ENCODE data around the gene SCN1A. TPM values are rescaled to one million over a fixed set of nuclear protein-coding genes. Genes with fewer than 3 reads are reported as not detected.

SCN1A gene
- total and polyA plus RNA-seq, 10 of the 15 experiments (the other 5 are each of a cell fraction or from before 2014, with no cell fraction given): not detected

DNA sequence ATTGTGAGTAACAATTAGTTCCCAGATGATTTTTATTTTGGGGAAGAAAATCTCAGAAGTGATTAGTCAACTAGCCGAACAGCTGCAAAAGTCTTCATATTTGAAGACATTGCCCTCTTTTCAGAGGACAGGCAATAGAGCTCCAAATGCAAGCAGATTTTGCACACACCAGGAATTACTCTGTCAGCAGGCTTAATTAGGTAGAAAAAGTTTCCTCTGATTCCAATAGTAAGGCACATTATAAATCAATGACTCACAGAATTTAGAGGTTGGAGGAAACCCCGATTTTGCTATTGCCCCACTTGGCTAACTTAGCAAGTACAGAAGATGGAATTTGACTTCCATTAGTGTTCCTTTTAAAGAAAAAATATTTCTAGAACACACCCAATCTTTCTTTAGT, 30.7 kb upstream of the SCN1A start:
- H4K20me1 ChIP-seq (ENCODE audit: control insufficient read depth, insufficient read depth): no peaks in the 10 kb centered on the region
- H3K9ac ChIP-seq (ENCODE audit: control insufficient read depth, insufficient read depth, low read length): no peak overlapping the region
- ChIA-PET SMC1A (ENCODE audit: uncharacterized antibody, unreplicated experiment) (no interaction called here), POLR2A (no interaction called here), RAD21 (ENCODE audit: unreplicated experiment) (no interaction called here), CTCF (no interaction called here)
- in situ Hi-C loops (cut with MboI) (no loop called here), intact Hi-C loops (cut with micrococcal nuclease; ENCODE audit: unreplicated experiment) (no loop called here)
- no peak overlapping the region for H3K4me3 ChIP-seq
- H3K4me2 ChIP-seq (ENCODE audit: control insufficient read depth, insufficient read depth): no peak overlapping the region
- no peak for FAIRE-seq
- no peaks in the 10 kb centered on the region for H3K9me3 ChIP-seq (replicated peaks; ENCODE audit: control insufficient read depth, insufficient read depth, low read length)
- H2AFZ ChIP-seq (ENCODE audit: control insufficient read depth, low read depth, low read length): no peak overlapping the region
- TF ChIP-seq NR2C1 (IDR thresholded peaks at IDR 0.05): no peak
- no peak for TF ChIP-seq LARP7 (IDR thresholded peaks at IDR 0.05)
- TF ChIP-seq MYB (IDR thresholded peaks at IDR 0.05; ENCODE audit: borderline replicate concordance, low read depth, low read length): no peak
- TF ChIP-seq ETV6 (conservative IDR thresholded peaks at IDR 0.05 in 1 of 2, IDR thresholded peaks at IDR 0.05 in 1 of 2; ENCODE audit: borderline replicate concordance in 1 of 2, low read depth in 1 of 2): no peak
- no peak for TF ChIP-seq CHD1 (IDR thresholded peaks at IDR 0.05; ENCODE audit: low read depth, low read length)
- TF ChIP-seq EZH2 (IDR thresholded peaks at IDR 0.05; ENCODE audit: borderline replicate concordance, control insufficient read depth, low read depth, low read length): no peak
- no peak for TF ChIP-seq TCF7 (IDR thresholded peaks at IDR 0.05; ENCODE audit: borderline replicate concordance)
- TF ChIP-seq IRF4 (IDR thresholded peaks at IDR 0.05; ENCODE audit: low read depth, low read length): no peak
- TF ChIP-seq CBX5 (IDR thresholded peaks at IDR 0.05; ENCODE audit: low read depth): no peak
- no peak for TF ChIP-seq MYC (IDR thresholded peaks at IDR 0.05; ENCODE audit: insufficient read depth, insufficient read length, insufficient replicate concordance, low read length, severe bottlenecking)
- no peak for TF ChIP-seq CREB1 (IDR thresholded peaks at IDR 0.05; ENCODE audit: low read depth)
- TF ChIP-seq YBX1 (IDR thresholded peaks at IDR 0.05): no peak
- TF ChIP-seq KLF5 (IDR thresholded peaks at IDR 0.05; ENCODE audit: partially characterized antibody): no peak
- TF ChIP-seq FOXM1 (IDR thresholded peaks at IDR 0.05; ENCODE audit: low read depth, low read length): no peak
- no peak for TF ChIP-seq SIX5 (IDR thresholded peaks at IDR 0.05; ENCODE audit: low read depth, low read length, severe bottlenecking)
- TF ChIP-seq POLR2AphosphoS5 (IDR thresholded peaks at IDR 0.05; ENCODE audit: low read length): no peak
- TF ChIP-seq, protein P1, sequence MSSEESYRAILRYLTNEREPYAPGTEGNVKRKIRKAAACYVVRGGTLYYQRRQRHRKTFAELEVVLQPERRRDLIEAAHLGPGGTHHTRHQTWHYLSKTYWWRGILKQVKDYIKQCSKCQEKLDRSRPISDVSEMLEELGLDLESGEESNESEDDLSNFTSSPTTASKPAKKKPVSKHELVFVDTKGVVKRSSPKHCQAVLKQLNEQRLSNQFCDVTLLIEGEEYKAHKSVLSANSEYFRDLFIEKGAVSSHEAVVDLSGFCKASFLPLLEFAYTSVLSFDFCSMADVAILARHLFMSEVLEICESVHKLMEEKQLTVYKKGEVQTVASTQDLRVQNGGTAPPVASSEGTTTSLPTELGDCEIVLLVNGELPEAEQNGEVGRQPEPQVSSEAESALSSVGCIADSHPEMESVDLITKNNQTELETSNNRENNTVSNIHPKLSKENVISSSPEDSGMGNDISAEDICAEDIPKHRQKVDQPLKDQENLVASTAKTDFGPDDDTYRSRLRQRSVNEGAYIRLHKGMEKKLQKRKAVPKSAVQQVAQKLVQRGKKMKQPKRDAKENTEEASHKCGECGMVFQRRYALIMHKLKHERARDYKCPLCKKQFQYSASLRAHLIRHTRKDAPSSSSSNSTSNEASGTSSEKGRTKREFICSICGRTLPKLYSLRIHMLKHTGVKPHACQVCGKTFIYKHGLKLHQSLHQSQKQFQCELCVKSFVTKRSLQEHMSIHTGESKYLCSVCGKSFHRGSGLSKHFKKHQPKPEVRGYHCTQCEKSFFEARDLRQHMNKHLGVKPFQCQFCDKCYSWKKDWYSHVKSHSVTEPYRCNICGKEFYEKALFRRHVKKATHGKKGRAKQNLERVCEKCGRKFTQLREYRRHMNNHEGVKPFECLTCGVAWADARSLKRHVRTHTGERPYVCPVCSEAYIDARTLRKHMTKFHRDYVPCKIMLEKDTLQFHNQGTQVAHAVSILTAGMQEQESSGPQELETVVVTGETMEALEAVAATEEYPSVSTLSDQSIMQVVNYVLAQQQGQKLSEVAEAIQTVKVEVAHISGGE (CRISPR knock-in tag; IDR thresholded peaks at IDR 0.05): no peak
- no peaks in the 10 kb centered on the region for H3K4me1 ChIP-seq (ENCODE audit: control insufficient read depth, insufficient read depth, low read length)
- DNase-seq (ENCODE audit: low read depth, low spot score): no peak
- no TSS peak for BruUV-seq (replicated peaks)
- WGBS (ENCODE audit: insufficient coverage, insufficient replicate concordance, low lambda C conversion rate, missing lambda C conversion rate): 18% methylated on average over 2 of the region's 2 CpGs
- no peak for ATAC-seq
- no peaks in the 10 kb centered on the region for H3K36me3 ChIP-seq (ENCODE audit: control insufficient read depth in 2 of 2, insufficient read depth in 2 of 2, low read length in 1 of 2)
- H3K79me2 ChIP-seq (ENCODE audit: control insufficient read depth, insufficient read depth, low read length): no peaks in the 10 kb centered on the region
- no peak overlapping the region for H3K27ac ChIP-seq (ENCODE audit: control insufficient read depth, insufficient read depth)
- H3K27me3 ChIP-seq (replicated peaks in 1 of 2; ENCODE audit: control insufficient read depth in 2 of 2, insufficient read depth in 2 of 2, low read length in 1 of 2): no peaks in the 10 kb centered on the region

Data from GM12878 (cell line).